Measurements from ENCODE around the gene NRDC.

NRDC gene

DNA sequence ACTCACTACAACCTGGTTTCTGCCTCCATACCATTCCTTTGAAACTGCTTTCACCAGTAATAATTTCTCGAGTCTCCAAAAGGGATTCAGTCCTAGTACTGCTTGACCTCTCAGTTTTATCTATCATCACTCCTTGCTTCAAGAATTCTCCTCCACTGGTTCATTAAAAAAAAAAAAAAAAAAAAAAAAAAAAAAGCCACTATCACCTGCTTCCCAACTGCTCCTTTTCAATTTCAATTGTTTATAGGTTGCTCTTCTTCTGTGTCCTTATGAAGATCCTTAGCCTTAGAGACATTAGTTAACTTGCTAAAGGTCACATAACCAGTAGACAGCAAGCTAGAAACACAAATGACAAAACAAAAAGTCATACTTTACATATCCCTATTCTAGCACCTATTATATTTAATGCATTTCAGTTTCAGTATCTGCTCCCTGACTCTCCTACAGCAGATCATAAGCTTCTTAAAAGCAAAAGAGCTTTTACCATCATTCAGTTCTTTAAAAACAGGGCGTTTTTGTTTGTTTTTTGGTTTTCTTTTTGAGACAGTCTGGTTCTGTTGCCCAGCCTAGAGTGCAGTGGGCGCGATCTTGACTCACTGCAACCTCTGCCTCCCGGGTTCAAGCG is 7.1 kb downstream of the NRDC start:
- no peak for DNase-seq (ENCODE audit: low read depth, low spot score)
- in situ Hi-C loops (cut with HindIII; ENCODE audit: low sequenced_read_pairs): no loop called here
- H3K4me3 ChIP-seq (ENCODE audit: low read depth, low read length): no peak overlapping the region
- TF ChIP-seq, protein P1, sequence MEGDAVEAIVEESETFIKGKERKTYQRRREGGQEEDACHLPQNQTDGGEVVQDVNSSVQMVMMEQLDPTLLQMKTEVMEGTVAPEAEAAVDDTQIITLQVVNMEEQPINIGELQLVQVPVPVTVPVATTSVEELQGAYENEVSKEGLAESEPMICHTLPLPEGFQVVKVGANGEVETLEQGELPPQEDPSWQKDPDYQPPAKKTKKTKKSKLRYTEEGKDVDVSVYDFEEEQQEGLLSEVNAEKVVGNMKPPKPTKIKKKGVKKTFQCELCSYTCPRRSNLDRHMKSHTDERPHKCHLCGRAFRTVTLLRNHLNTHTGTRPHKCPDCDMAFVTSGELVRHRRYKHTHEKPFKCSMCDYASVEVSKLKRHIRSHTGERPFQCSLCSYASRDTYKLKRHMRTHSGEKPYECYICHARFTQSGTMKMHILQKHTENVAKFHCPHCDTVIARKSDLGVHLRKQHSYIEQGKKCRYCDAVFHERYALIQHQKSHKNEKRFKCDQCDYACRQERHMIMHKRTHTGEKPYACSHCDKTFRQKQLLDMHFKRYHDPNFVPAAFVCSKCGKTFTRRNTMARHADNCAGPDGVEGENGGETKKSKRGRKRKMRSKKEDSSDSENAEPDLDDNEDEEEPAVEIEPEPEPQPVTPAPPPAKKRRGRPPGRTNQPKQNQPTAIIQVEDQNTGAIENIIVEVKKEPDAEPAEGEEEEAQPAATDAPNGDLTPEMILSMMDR (IDR thresholded peaks at IDR 0.05; ENCODE audit: low read depth, low read length): no peak

DNA sequence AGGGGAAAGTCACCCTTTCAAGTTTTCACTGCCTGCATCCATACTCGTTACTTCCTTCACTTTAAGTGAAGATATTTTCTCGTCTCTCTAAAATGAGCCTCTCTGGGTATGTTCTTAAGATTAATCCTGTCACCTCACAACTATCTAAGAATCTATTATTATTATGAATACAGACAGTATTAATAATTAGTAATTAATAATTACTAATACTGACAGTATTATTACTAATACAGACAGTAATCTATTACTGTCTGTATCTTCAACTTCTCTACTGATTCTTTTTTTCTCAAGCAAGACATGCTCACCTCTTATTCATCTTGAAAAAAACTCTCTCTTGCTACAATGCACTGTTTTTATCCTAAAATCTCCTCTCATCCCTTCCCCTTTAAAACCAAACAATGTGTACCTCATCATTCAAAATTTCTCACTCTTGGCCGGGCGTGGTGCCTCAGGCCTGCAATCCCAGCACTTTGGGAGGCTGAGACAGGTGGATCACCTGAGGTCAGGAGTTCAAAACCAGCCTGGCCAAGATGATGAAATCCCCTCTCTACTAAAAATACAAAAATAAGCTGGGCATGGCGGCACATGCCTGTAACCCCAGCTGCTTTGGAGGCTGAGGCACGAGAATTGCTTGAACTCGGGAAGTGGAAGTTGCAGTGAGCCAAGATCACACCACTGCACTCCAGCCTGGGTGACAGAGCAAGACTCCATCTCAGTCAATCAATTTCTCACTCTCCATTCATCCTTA is 7.8 kb downstream of the NRDC start:
- TF ChIP-seq, protein P1 (IDR thresholded peaks at IDR 0.05; ENCODE audit: low read depth, low read length): no peak
- in situ Hi-C loops (cut with HindIII; ENCODE audit: low sequenced_read_pairs): no loop called here
- no peak overlapping the region for H3K4me3 ChIP-seq (ENCODE audit: low read depth, low read length)
- no peak for DNase-seq (ENCODE audit: low read depth, low spot score)

DNA sequence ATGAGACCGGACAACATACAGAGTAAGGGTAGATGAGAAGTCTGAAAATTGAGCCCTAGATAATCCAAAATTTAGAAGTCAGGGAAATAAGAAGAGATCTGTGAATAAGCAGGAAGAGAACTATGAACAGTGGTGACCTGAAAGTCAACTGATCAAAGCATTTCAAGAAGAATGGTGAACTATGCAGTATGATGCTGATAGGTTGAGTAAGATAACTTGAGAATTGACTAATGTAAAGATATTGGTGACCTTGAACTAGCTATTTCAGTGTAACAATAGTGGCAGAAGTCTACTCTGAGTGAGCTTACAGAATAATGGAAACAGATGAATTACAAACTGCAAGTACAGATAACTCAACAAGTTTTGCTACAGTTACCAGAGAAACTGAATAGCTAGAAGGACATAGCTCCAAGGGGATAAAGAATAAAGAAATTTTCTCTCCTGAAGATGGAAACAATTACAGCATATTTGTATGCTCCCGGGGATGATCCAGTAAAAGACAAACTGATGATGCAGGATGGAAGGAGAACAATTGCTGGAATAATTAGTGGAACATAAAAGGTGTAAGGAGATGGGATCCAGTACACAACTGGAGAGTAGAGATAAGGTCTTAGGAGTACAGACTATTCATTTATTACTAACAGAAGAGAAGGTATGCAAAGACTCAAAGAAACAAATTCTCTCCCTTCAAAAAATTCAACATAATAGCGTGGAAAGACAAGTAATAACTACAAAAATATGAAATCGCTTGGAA is 10.9 kb downstream of the NRDC start:
- DNase-seq (ENCODE audit: low read depth, low spot score): no peak
- H3K4me3 ChIP-seq (ENCODE audit: low read depth, low read length): no peak overlapping the region
- TF ChIP-seq, protein P1 (IDR thresholded peaks at IDR 0.05; ENCODE audit: low read depth, low read length): no peak
- in situ Hi-C loops (cut with HindIII; ENCODE audit: low sequenced_read_pairs): no loop called here

DNA sequence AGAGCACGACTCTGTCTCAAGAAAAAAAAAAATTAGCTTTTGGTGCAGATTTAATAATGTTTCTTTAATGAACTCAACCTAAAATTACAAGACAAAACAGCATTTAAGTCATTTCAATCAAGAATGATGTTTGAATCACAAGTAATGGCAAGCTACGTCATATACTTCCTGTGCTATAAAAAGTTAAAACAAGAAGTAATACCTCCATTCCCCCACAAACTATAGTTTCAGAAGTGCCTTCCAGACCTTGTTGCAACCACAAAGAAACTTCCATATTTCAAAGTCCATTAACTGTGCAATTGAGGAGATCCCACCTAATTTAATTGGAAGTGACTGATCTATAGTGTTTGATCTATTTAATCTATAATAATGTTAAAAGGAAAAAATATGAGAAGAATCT is 15.1 kb downstream of the NRDC start:
- H3K4me3 ChIP-seq (ENCODE audit: low read depth, low read length): no peak overlapping the region
- no peak for DNase-seq (ENCODE audit: low read depth, low spot score)
- TF ChIP-seq, protein P1 (IDR thresholded peaks at IDR 0.05; ENCODE audit: low read depth, low read length): no peak
- in situ Hi-C loops (cut with HindIII; ENCODE audit: low sequenced_read_pairs): no loop called here

DNA sequence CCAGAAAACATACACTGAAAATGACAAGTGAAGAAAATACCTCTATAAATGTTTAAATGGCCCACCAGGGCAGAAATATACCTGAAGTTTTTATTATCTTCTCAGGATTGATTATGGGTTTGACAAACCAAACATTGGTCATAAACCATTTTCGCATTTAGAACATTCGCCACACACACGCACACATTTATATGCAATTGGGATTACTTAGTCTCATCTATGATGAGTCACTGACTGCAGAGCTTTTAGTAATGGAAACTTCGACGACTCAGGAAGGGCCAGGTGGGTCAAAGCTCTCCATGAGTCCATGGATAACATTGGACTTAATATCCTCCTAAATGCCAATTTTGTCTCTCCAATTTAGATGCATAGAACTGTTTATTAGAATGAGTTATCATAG is 16.9 kb downstream of the NRDC start:
- no peak overlapping the region for H3K4me3 ChIP-seq (ENCODE audit: low read depth, low read length)
- TF ChIP-seq, protein P1 (IDR thresholded peaks at IDR 0.05; ENCODE audit: low read depth, low read length): no peak
- peak; percentile 27 for DNase-seq (ENCODE audit: low read depth, low spot score)
- in situ Hi-C loops (cut with HindIII; ENCODE audit: low sequenced_read_pairs): no loop called here

DNA sequence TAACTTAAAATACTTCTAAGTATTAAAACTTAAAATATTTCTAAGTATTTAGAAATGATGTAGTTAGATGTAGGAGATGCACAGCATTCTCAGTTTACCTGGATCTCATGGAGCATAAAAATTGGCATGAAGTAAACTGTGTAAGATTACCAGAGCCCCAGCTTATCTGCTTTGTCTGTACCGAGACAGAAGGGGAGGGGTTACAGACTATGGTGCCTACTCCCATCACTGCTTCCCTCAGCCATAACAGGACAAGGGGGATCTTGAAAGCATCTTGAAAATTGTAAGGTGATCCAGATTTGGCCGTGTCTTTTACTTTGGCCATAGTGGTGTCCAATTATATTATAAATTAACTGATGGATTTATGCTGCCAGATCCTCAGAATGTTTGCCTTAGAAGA is 18.8 kb downstream of the NRDC start:
- TF ChIP-seq, protein P1 (IDR thresholded peaks at IDR 0.05; ENCODE audit: low read depth, low read length): no peak
- no peak for DNase-seq (ENCODE audit: low read depth, low spot score)
- H3K4me3 ChIP-seq (ENCODE audit: low read depth, low read length): no peak overlapping the region
- in situ Hi-C loops (cut with HindIII; ENCODE audit: low sequenced_read_pairs): no loop called here
